GM10847 (cell line): Measurements from ENCODE around the gene KDM5C.

Experiments used
- POLR2A ChIP-seq: IDR thresholded peaks from 2 replicates; pipeline ENCODE4 v1.6.1; 2011; ENCODE audit not compliant: insufficient read length; ENCODE audit errors: extremely low read depth

Gene KDM5C

DNA sequence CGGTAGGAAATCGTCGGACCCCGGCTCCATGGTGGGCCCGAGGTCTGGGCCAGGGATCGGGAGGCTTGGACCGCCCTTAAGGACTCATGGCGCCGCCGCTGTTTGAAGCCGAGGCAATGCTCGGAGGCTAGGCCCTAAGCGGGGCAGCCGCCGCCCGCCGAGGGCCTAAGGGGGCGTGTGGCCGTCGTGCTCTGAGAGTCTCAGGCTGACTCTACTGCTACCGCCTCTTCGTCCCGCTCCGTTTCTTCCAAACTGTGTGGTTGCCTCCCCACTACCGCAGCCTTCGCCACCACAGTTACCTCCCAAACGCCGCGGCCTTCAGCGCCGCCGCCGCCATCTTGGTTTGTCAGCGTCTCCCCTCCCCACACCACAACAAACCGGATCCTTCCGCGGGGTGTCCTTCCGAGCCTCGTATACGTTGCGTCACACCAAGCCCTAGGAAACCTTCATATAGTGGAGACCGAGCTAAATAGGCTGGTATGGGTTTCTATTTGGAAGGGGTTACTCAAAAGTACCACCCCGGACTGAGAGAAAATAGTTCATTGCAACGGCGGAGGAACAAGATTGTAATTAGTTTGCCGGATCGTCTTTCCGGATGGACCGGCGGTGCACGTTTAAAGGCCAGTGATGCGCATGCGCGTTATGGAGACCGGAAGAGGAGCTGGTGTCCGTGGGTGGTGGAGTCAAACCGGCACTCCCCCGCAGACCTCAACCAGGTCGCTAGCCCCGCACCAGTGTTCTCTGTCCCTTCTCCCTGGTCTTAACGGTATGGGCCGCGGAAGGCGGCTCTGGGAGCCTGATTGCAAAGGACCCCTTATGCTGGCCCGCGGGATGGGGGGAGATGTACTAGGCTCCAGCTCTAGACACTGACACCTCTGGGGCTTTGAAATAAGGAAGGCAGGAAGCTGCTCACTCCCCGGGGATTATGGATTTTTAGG, at the start of gene KDM5C:
KDM5C (minus strand) TSS at position 348 of the 938 bp plus-strand sequence; CDS start at position 30, 318 bp downstream.
- TF ChIP-seq POLR2A: peak; percentile 70

DNA sequence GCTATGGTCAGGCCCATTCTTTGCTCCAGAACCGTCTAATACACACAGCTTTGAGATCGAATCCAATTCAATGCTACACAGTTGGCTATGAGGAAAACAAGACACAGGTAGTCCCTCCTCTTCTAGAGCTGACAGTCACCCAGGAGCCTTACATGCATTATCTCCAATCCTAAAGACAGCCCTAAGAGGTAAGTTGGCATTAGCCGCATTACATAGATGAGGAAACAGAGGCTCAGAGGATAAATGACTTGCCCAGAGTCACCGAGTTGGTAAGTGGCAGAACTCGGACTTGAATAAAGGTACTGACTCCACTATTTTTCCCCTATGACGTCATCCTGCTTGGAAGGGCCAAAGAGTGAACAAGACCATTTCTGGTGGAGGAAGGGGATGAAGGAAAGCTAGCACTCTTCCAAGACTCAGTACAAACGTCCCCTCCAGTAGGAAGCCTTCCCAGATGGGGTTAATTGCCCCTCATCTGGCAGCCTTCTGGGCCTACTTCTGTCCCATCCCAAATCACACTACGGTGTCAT, 47.9 kb upstream of the KDM5C start:
- no peak for TF ChIP-seq POLR2A

DNA sequence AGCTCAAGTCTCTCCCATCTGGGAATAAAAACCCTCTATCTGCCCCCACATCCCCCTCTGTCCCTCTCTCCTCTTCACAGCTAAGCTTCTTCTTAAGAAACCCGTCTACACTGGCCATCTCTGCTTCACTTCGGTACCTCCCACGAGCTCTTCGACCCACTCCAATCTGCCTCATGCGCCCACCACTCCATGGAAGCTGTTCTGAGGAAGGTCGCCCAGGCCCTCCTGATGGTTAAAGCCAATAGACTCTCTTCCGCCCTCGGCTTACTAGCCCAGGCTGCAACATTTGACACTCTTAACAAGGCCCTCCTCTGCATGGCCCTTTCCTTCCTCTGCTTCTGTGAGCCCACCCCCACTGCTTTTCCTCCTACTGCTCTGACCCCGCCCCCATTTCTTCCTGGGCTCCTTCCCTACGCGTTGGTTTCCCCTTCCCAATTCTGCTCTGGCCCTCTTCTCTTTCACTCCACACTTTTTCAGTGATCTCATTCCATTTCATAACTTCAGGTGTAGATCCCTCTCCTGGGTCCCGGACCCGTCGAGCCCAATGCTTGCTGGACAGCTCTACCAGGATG, 44.6 kb upstream of the KDM5C start:
- TF ChIP-seq POLR2A: no peak

DNA sequence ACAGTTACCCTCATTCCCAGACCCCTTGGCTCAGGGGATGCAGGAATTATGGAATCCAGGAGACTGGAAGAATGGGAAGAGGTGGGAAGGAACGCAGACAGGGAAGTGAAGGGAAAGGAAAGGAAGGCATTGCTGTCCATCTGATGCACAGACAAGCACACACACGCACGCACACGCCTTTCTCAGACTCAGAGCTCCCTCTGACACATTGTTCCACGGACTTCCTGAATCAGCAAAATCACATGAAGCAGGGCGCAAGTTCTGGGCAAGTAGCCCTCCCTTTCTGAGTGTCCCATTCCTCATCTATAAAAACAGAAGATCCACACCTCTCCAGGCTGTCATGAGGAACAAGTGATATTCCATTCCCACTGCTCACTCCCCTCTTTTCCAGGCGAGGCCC, 43.2 kb upstream of the KDM5C start:
- no peak for TF ChIP-seq POLR2A

DNA sequence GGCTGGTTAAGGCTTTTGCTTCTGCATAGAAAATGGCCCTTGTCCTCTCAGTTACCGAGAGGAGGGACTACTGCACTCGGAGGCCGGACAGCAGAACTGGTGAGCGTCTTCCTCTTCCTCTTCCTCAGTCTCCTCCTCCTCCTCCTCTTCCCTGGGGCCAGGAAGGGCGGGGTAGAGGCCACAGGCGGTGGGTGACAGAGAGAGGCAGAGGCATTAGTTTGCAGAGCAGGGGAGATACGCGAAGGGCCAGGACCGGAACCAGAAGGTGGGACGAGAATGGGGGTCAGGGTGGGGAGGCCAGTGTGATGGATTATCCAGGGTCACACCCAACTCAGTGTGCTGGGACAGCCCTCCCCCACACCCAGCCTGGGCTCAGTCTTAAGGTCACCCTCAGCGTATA, 41.9 kb upstream of the KDM5C start:
- no peak for TF ChIP-seq POLR2A

DNA sequence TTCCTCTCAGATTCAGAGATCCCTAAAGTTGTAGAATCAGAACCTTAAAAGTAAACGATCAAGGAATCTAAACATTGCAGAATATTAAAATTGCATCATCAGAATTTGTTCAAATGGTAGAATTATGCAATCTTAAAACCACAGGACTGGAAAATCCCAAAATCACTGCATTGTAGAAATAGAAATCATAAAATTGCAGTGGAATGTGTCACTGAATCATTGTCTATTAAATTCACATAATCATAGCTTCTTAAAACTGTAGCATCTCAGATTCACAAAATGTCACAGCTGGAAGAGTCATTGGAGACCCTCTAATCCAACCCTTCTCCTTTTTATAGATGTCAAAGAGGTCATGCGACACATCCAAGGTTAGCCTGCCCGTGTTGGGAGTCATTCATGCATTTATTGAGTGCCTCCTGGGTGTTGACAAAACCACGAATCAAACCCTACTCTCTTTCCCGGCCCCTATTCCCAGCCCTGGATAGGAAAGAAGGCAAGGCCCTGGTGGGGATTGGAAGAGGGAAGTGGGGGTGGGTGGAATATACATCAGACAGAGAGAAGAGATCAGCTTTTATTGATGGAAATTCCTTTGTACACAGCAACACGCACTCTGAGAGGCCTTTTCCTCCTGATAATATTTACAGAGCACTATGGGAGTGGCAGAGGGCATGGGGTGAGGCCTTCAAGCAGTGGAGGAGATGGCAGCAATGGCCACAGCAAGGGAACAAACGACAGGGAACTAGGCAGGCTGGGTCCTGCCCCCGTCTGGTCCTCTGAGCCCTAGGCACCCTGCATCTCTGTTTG, 41.0 kb upstream of the KDM5C start:
- TF ChIP-seq POLR2A: no peak

DNA sequence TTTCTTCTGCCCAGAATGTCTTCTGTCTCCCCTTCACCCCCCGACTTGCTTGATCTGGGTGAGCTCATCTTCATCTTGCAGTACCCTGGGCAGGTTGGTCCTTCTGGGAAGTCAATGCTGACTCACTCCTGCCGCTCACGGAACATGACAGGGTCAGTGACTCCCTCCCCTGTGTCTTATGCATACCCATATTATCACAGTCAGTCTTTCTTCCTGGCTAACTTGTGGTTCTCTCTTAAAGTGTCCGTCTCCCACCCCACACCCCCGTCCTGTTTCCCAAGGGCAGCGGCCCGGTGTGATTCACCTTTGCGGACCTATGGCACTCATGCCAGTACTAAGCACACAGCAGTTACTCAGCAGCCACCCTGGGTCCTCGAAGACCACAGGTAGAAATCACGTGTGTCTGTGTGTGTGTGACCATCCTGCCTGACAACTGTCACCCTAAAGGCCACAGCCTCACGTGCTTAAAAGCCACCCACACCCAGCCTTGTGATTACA, 38.6 kb upstream of the KDM5C start:
- no peak for TF ChIP-seq POLR2A

DNA sequence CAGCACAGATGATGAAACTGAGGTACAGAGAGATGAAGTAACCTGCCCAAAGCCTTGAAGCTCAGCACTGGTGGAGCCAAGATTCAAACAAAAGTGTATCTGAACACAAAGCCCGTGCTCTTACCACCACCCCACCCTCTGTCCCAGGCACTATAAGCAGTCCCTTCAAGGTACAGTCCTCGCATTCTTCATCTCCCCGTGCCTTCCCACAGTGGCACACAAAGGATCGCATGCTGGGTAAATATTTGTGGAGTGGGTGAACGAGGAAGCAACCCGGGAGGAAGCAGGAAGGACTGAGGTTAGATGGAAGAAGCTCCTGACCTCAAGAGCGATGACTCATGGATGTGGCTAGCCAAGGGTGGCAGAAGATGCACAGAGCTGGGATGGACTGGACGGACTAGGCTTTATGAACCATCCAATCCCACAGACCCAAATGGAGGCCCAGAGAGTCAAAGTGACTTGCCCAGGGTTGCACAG, 37.9 kb upstream of the KDM5C start:
- no peak for TF ChIP-seq POLR2A

DNA sequence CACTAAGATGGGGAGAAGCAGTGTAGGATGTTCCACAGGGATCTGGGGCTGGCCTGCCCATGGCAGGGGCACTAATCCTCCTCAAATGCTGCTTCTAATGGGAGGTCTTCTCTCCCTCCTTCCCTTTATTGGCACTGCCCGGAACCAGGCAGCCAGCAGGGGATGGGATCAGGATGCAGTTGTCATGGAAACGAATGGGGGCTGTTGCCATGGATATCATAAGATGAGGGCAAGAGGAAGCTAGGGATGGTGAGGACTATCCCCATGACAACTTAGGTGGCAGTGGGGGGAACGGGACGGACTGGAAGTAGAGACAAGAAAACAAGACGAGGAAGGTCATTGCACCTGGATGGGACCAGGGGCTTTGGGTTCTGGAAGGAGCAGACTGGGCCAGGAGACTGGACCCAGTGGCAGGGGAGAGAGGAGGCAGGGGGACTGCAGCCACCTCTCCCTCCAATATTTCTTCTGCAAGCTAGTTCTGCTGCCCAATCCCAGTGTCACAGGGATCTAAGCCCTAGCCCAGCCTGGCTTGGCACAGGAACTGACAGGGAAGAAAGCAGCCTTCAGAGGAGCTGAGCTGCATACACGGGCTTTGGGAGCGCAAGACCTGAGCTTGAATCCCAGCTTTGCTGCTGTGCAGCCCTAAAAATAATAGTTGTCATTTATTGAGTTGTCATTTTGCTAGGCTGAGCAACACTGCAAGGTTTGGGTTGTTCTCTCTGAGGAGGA, 37.3 kb upstream of the KDM5C start:
- no peak for TF ChIP-seq POLR2A

DNA sequence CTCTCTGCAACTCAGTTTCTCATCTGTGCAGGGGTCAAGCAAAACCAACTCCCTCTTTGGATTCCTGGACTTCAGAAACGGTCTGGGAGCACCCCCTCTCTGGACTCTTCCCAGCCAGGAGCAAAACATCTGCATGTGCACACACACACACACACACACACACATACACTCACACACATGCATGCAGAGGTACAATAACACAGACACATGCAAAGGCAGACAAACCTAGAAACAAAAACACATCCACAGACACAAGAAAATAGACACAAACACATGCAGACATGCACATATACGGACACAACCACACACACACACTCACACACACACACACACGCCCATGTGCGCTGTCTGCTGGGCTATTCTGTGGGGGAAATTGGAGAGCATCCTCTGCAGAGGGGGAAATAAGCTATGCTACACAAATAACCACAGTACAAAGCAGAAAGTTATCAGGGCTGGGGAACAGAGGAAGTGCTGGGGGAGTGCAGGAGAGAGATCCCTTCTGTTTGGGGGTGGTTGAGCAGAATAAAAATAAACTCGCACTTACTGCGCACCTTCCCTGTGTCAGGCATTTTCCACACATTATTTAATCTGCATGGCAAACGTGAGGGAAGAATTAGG, 36.5 kb upstream of the KDM5C start:
- TF ChIP-seq POLR2A: no peak

DNA sequence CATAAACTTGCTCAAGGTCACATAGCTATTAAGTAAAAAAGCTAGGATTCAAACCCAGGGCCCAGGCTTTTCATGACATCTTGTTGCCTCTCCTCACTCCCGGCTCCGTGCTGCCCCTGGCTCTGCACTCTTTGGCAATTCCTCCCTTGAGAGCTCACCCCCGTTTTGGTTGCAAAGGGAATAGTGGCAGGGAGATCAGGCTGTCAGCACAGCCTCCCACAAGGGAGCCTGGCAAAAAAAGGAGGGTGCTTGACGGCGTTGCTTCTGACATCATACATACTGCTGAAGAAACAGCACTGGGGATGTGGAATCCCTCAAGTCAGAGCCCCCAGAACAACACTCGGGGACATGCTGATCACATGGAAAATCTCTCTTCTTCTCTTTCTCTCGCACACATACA, 35.8 kb upstream of the KDM5C start:
- no peak for TF ChIP-seq POLR2A

DNA sequence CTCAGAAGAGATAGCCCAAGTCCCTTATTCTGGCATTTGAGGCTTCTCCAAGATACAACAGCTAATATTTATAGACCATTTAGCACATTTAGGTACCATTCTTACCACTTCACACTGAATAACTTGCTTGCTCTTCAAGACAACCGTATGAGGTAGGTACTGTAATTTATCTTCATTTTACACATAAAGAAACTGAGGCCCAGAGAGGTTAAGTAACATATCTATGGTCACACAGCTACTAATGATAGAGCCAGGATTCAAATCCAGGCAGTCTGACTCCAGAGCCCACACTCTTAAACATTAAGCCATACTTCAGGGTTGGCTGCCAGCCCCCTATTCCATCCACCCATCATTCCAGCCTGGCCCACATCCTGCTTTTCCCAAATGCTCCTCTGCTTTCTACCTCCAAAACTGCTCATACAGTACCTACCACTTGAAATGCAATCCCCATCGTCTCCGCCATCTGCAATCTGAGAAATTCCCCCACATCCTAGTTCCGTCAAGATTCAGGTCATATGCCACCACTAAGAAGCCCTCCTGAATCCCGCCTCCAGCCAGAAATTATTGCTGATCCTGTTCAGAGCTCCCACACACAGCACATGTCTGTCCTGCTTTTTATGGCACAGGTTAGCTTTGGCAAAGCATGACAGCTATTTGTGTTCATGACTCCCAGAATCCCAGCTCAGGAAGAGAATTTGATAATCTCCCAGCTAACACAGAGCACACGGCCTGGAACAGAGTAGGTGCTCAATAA, 32.8 kb upstream of the KDM5C start:
- TF ChIP-seq POLR2A: no peak

DNA sequence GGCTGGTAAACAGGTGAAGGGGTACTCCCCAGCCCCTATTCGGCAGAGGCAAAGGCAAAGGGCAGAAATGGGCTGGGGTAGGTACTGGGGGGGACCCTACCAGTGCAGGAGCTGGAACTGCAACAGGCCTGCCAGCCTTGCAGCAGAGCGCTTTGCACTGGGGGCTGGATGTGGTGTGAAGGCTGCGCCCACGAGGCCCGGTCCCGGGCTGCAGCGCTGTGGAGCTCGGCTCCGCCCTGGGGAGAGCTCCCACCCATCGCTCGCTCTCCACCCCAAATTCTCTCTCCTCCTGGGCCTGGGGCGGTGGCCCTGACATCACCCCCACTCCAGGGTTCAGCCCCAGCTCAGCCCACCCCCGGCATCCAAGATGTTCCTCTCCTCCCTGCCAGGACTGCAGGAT, 32.2 kb upstream of the KDM5C start:
- TF ChIP-seq POLR2A: no peak
